ENCODE data around the gene KIAA1217.

DNA sequence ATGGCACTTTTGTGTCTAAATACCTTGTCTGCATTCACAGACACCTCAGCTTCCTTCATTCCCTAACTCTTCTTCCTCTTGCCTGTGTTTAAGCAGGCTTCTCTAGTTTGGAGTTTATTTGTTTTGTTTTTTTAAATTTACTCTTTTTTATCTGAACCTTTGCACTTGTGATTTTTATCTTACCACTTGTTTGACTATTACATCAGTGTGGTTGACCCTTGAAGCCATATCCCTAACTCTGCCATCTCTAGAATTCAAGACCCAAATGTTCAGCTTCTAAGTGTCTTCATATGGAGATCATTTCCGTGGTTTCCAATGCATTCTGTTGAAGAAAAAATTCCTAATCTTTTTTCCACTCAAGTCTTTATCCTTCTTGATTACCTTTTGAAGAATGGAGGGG, 233.3 kb downstream of the KIAA1217 start:
- TF ChIP-seq, protein P1, sequence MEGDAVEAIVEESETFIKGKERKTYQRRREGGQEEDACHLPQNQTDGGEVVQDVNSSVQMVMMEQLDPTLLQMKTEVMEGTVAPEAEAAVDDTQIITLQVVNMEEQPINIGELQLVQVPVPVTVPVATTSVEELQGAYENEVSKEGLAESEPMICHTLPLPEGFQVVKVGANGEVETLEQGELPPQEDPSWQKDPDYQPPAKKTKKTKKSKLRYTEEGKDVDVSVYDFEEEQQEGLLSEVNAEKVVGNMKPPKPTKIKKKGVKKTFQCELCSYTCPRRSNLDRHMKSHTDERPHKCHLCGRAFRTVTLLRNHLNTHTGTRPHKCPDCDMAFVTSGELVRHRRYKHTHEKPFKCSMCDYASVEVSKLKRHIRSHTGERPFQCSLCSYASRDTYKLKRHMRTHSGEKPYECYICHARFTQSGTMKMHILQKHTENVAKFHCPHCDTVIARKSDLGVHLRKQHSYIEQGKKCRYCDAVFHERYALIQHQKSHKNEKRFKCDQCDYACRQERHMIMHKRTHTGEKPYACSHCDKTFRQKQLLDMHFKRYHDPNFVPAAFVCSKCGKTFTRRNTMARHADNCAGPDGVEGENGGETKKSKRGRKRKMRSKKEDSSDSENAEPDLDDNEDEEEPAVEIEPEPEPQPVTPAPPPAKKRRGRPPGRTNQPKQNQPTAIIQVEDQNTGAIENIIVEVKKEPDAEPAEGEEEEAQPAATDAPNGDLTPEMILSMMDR (conservative IDR thresholded peaks at IDR 0.05; ENCODE audit: low read length) = no peak
- TF ChIP-seq EZH2phosphoT487 (IDR thresholded peaks at IDR 0.05; ENCODE audit: borderline replicate concordance) = no peak
